ENCODE measurements around the gene MPIG6B.

Gene MPIG6B

DNA sequence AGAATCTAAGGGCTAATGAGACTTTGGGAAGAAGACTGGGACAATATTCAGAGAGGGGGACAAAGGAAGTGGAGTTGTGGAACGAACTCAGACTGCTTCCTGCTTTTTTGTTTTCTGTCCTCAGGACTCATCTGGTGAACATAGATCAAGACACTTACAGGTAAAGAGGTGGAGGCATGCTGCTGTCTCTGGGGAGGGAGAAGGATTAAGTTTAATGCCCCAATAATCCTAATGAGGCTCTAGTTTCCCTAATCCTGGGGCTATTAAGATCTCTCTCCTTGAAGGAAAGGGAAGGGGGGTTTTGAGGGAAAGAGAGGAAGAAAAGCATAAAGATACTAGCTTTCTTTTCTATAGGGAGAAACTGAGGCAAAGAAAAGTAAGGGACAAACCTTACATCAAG lies 21.2 kb downstream of the MPIG6B start:
- ATAC-seq, result no peak
- TF ChIP-seq TOX (CRISPR knock-in tag; IDR thresholded peaks at IDR 0.05; ENCODE audit: borderline replicate concordance) (no peak), ZNF70 (CRISPR knock-in tag; IDR thresholded peaks at IDR 0.05) (no peak), ZNF565 (CRISPR knock-in tag; conservative IDR thresholded peaks at IDR 0.05; ENCODE audit: low read depth) (no peak), ZNF8 (CRISPR knock-in tag; IDR thresholded peaks at IDR 0.05) (no peak), ZC3H10 (CRISPR knock-in tag; IDR thresholded peaks at IDR 0.05) (no peak)

DNA sequence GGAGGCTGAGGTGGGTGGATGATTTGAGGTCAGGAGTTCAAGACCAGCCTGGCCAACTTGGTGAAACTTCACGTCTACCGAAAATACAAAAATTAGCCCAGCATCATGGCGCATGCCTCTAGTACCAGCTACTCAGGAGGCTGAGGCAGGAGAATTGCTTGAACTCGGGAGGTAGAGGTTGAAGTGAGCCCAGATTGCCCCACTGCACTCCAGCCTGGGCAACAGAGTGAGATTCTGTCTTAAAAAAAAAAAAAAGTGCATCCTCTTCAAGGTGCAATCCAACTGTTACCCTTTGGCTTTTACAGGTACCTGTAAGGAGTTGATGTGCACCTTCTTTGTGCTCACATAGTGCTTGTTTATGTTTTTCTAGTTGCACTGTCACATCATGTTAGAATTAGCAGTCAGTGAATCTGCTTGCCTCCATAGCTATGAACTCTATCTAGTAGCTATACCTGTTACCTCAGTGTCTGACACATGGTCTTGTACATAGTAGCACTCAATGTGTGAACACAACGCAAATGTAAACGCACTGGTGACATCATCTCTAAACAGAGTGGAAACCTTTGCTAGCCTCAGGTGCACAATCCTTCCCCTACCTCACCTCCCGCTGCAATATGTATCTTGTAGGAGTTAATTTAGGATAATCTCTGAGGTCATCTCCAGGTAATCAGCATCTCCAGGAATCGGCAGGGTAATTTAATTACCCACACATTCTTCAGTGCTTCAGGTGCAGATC lies 26.3 kb downstream of the MPIG6B start:
- no peak for ATAC-seq
- TF ChIP-seq ARNTL (CRISPR knock-in tag; IDR thresholded peaks at IDR 0.05; ENCODE audit: borderline replicate concordance, low read depth), result no peak
- TF ChIP-seq SNAI2 (CRISPR knock-in tag; IDR thresholded peaks at IDR 0.05), result no peak
- TF ChIP-seq, protein P1, sequence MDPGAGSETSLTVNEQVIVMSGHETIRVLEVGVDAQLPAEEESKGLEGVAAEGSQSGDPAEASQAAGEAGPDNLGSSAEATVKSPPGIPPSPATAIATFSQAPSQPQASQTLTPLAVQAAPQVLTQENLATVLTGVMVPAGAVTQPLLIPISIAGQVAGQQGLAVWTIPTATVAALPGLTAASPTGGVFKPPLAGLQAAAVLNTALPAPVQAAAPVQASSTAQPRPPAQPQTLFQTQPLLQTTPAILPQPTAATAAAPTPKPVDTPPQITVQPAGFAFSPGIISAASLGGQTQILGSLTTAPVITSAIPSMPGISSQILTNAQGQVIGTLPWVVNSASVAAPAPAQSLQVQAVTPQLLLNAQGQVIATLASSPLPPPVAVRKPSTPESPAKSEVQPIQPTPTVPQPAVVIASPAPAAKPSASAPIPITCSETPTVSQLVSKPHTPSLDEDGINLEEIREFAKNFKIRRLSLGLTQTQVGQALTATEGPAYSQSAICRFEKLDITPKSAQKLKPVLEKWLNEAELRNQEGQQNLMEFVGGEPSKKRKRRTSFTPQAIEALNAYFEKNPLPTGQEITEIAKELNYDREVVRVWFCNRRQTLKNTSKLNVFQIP (CRISPR knock-in tag; IDR thresholded peaks at IDR 0.05; ENCODE audit: borderline replicate concordance, low read depth), result no peak
- no peak for TF ChIP-seq TOX (CRISPR knock-in tag; IDR thresholded peaks at IDR 0.05; ENCODE audit: borderline replicate concordance)
- no peak for TF ChIP-seq ZNF8 (CRISPR knock-in tag; IDR thresholded peaks at IDR 0.05)
- no peak for TF ChIP-seq ZC3H10 (CRISPR knock-in tag; IDR thresholded peaks at IDR 0.05)
- TF ChIP-seq ESRRG (CRISPR knock-in tag; IDR thresholded peaks at IDR 0.05), result no peak
- TF ChIP-seq, protein P2, sequence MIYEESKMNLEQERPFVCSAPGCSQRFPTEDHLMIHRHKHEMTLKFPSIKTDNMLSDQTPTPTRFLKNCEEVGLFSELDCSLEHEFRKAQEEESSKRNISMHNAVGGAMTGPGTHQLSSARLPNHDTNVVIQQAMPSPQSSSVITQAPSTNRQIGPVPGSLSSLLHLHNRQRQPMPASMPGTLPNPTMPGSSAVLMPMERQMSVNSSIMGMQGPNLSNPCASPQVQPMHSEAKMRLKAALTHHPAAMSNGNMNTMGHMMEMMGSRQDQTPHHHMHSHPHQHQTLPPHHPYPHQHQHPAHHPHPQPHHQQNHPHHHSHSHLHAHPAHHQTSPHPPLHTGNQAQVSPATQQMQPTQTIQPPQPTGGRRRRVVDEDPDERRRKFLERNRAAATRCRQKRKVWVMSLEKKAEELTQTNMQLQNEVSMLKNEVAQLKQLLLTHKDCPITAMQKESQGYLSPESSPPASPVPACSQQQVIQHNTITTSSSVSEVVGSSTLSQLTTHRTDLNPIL (CRISPR knock-in tag; IDR thresholded peaks at IDR 0.05; ENCODE audit: low read depth), result no peak
- TF ChIP-seq, protein P3, sequence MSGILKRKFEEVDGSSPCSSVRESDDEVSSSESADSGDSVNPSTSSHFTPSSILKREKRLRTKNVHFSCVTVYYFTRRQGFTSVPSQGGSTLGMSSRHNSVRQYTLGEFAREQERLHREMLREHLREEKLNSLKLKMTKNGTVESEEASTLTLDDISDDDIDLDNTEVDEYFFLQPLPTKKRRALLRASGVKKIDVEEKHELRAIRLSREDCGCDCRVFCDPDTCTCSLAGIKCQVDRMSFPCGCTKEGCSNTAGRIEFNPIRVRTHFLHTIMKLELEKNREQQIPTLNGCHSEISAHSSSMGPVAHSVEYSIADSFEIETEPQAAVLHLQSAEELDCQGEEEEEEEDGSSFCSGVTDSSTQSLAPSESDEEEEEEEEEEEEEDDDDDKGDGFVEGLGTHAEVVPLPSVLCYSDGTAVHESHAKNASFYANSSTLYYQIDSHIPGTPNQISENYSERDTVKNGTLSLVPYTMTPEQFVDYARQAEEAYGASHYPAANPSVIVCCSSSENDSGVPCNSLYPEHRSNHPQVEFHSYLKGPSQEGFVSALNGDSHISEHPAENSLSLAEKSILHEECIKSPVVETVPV (CRISPR knock-in tag; IDR thresholded peaks at IDR 0.05), result no peak
- no peak for TF ChIP-seq ZNF565 (CRISPR knock-in tag; conservative IDR thresholded peaks at IDR 0.05; ENCODE audit: low read depth)
- TF ChIP-seq, protein P4, sequence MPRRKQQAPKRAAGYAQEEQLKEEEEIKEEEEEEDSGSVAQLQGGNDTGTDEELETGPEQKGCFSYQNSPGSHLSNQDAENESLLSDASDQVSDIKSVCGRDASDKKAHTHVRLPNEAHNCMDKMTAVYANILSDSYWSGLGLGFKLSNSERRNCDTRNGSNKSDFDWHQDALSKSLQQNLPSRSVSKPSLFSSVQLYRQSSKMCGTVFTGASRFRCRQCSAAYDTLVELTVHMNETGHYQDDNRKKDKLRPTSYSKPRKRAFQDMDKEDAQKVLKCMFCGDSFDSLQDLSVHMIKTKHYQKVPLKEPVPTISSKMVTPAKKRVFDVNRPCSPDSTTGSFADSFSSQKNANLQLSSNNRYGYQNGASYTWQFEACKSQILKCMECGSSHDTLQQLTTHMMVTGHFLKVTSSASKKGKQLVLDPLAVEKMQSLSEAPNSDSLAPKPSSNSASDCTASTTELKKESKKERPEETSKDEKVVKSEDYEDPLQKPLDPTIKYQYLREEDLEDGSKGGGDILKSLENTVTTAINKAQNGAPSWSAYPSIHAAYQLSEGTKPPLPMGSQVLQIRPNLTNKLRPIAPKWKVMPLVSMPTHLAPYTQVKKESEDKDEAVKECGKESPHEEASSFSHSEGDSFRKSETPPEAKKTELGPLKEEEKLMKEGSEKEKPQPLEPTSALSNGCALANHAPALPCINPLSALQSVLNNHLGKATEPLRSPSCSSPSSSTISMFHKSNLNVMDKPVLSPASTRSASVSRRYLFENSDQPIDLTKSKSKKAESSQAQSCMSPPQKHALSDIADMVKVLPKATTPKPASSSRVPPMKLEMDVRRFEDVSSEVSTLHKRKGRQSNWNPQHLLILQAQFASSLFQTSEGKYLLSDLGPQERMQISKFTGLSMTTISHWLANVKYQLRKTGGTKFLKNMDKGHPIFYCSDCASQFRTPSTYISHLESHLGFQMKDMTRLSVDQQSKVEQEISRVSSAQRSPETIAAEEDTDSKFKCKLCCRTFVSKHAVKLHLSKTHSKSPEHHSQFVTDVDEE (CRISPR knock-in tag; IDR thresholded peaks at IDR 0.05), result no peak
- TF ChIP-seq ZNF70 (CRISPR knock-in tag; IDR thresholded peaks at IDR 0.05), result no peak
- TF ChIP-seq CSDC2 (CRISPR knock-in tag; IDR thresholded peaks at IDR 0.05), result no peak

DNA sequence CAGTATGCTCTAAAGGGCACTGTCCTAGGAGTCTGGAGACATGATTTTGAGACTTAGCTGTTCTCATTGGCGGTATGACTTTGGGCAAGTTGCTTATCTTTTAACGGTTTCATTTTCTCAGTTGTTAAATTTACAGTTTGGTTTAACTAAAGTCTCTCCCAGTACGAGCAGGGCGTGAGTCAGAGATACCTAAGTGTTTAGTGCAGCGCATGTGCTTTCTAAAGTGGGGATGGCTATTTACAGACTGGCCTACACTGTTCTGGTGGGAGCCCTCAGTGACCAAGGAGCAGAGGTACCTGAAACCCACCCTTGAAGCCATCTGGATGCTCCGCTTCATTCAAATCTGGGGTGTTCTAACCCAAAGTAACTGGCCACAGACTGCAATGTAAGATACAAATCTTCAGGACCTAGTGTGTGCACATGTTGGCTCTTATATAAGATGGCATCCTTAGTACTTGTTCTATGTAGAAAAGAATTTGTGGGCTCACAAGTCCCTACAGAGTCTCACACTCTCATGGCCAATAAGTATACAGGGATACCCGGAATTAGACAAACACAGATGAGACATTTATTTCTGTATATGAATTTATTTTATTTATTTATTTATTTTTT lies 27.3 kb downstream of the MPIG6B start:
- TF ChIP-seq TOX (CRISPR knock-in tag; IDR thresholded peaks at IDR 0.05; ENCODE audit: borderline replicate concordance), result no peak
- no peak for TF ChIP-seq CSDC2 (CRISPR knock-in tag; IDR thresholded peaks at IDR 0.05)
- TF ChIP-seq, protein P2 (CRISPR knock-in tag; IDR thresholded peaks at IDR 0.05; ENCODE audit: low read depth), result no peak
- no peak for TF ChIP-seq ZC3H10 (CRISPR knock-in tag; IDR thresholded peaks at IDR 0.05)
- no peak for TF ChIP-seq RARB (CRISPR knock-in tag; IDR thresholded peaks at IDR 0.05)
- TF ChIP-seq, protein P4 (CRISPR knock-in tag; IDR thresholded peaks at IDR 0.05), result no peak
- no peak for TF ChIP-seq ZFP30 (CRISPR knock-in tag; IDR thresholded peaks at IDR 0.05)
- TF ChIP-seq ZFP3 (CRISPR knock-in tag; IDR thresholded peaks at IDR 0.05), result no peak
- TF ChIP-seq ARNTL (CRISPR knock-in tag; IDR thresholded peaks at IDR 0.05; ENCODE audit: borderline replicate concordance, low read depth), result no peak
- no peak for TF ChIP-seq PPARA (CRISPR knock-in tag; IDR thresholded peaks at IDR 0.05; ENCODE audit: borderline replicate concordance)
- TF ChIP-seq OSR1 (CRISPR knock-in tag; IDR thresholded peaks at IDR 0.05), result no peak
- no peak for TF ChIP-seq ZNF8 (CRISPR knock-in tag; IDR thresholded peaks at IDR 0.05)
- peak; percentile 8; the same call in 1 of the 3 replicates for ATAC-seq
